MM.1S (cell line): Measurements from ENCODE around the gene ASB2.

Experiments
- DNase-seq: peaks from one replicate; pipeline ENCODE4 v3.0.0-alpha.2; 2015
- H2AFZ ChIP-seq: fragments of 300-600 bp; sonication (generic); 2 replicates; pipeline ENCODE4 v1.6.0; 2016; ENCODE audit warnings: antibody characterized with exemption, low read length
- H3F3A ChIP-seq: fragments of 300-600 bp; sonication (generic); 2 replicates; pipeline ENCODE4 v1.6.1; 2016; ENCODE audit warnings: mild to moderate bottlenecking, antibody characterized with exemption, low read length, moderate library complexity, mixed read lengths; ENCODE audit not compliant: insufficient read depth
- H3K27ac ChIP-seq: fragments of 300-600 bp; sonication (generic); 2 replicates; pipeline ENCODE4 v1.5.1; 2016; ENCODE audit warnings: mild to moderate bottlenecking, low read length
- H3K27me3 ChIP-seq: fragments of 300-600 bp; sonication (generic); replicated peaks from 2 replicates; pipeline ENCODE4 v1.6.0; 2016; ENCODE audit warnings: low read length; ENCODE audit not compliant: insufficient read depth
- H3K36me3 ChIP-seq: fragments of 300-600 bp; sonication (generic); replicated peaks from 2 replicates; pipeline ENCODE4 v1.6.1; 2016; ENCODE audit warnings: mild to moderate bottlenecking, low read length, mixed read lengths; ENCODE audit not compliant: insufficient read depth
- H3K4me1 ChIP-seq: fragments of 300-600 bp; sonication (generic); 2 replicates; pipeline ENCODE4 v1.6.1; 2016; ENCODE audit warnings: low read length, mixed read lengths
- H3K4me2 ChIP-seq: fragments of 300-600 bp; sonication (generic); 2 replicates; pipeline ENCODE4 v1.6.0; 2016; ENCODE audit warnings: low read depth, low read length
- H3K4me3 ChIP-seq: fragments of 300-600 bp; sonication (generic); 2 replicates; pipeline ENCODE4 v1.5.1; 2016; ENCODE audit warnings: low read length, mixed read lengths
- H3K79me2 ChIP-seq: fragments of 300-600 bp; sonication (generic); 2 replicates; pipeline ENCODE4 v1.6.1; 2016; ENCODE audit warnings: mixed run types, low read length, mixed read lengths
- H3K9ac ChIP-seq: fragments of 300-600 bp; sonication (generic); 2 replicates; pipeline ENCODE4 v1.6.1; 2016; ENCODE audit warnings: low read length, mixed read lengths
- H3K9me2 ChIP-seq: fragments of 300-600 bp; sonication (generic); replicated peaks from 2 replicates; pipeline ENCODE4 v1.6.1; 2016; ENCODE audit warnings: mild to moderate bottlenecking, low read length, mixed read lengths; ENCODE audit not compliant: insufficient read depth
- H3K9me3 ChIP-seq: fragments of 300-600 bp; sonication (generic); replicated peaks from 2 replicates; pipeline ENCODE4 v1.6.1; 2016; ENCODE audit warnings: mild to moderate bottlenecking, low read length, mixed read lengths; ENCODE audit not compliant: insufficient read depth
- H4K20me1 ChIP-seq: fragments of 300-600 bp; sonication (generic); 2 replicates; pipeline ENCODE4 v1.6.1; 2016; ENCODE audit warnings: mild to moderate bottlenecking, low read length, moderate library complexity, mixed read lengths; ENCODE audit not compliant: insufficient read depth
- CTCF ChIP-seq: fragments of 300-600 bp; sonication (generic); IDR thresholded peaks from 2 replicates; pipeline ENCODE4 v1.5.1; 2016; ENCODE audit warnings: antibody characterized with exemption, low read length, mixed read lengths
- EZH2 ChIP-seq: fragments of 300-600 bp; sonication (generic); optimal IDR thresholded peaks from 2 replicates; pipeline ENCODE3; 2017; ENCODE audit warnings: low read depth, mild to moderate bottlenecking, antibody characterized with exemption, low read length, mixed read lengths
- EZH2phosphoT487 ChIP-seq: fragments of 300-600 bp; sonication (generic); IDR thresholded peaks from 2 replicates; pipeline ENCODE4 v1.6.1; 2018; ENCODE audit warnings: antibody characterized with exemption, low read length

Gene ASB2

GRCh38 chr14:94008234-94008633 lies 31.9 kb upstream of the ASB2 start:
- Histone ChIP-seq H3K27me3 (no peaks in the 10 kb centered on the region), H3K4me2 (no peak overlapping the region)

GRCh38 chr14:94005324-94006073 lies 29.1 kb upstream of the ASB2 start:
- no peak for DNase-seq
- no peak overlapping the region for H3K27ac ChIP-seq
- H3K4me1 ChIP-seq: peaks cover 23% of the 10 kb centered on the region
- H3K9ac ChIP-seq: no peak overlapping the region
- H3F3A ChIP-seq: peaks cover 20% of the 10 kb centered on the region
- no peaks in the 10 kb centered on the region for H3K79me2 ChIP-seq
- no peak overlapping the region for H2AFZ ChIP-seq
- no peaks in the 10 kb centered on the region for H3K9me3 ChIP-seq
- no peaks in the 10 kb centered on the region for H3K27me3 ChIP-seq
- no peaks in the 10 kb centered on the region for H3K36me3 ChIP-seq
- no peaks in the 10 kb centered on the region for H3K9me2 ChIP-seq
- H3K4me3 ChIP-seq: no peak overlapping the region
- no peaks in the 10 kb centered on the region for H4K20me1 ChIP-seq
- no peak overlapping the region for H3K4me2 ChIP-seq
- TF ChIP-seq EZH2phosphoT487: no peak
- TF ChIP-seq CTCF: peak; percentile 29
- no peak for TF ChIP-seq EZH2

More at GRCh38 chr14:94008234-94008633, 31.9 kb upstream of the ASB2 start:
- no peaks in the 10 kb centered on the region for H4K20me1 ChIP-seq
- no peaks in the 10 kb centered on the region for H3K9me3 ChIP-seq
- no peak overlapping the region for H3K4me3 ChIP-seq
- peak overlapping the region; percentile 96; the same call in 1 of the 2 replicates for H3K27ac ChIP-seq
- no peaks in the 10 kb centered on the region for H3K36me3 ChIP-seq
- DNase-seq: no peak
- H3K9me2 ChIP-seq: no peaks in the 10 kb centered on the region
- H3K4me1 ChIP-seq: peaks cover 35% of the 10 kb centered on the region
- TF ChIP-seq EZH2phosphoT487 (no peak), EZH2 (no peak), CTCF (no peak)
- no peaks in the 10 kb centered on the region for H3K79me2 ChIP-seq
- H2AFZ ChIP-seq: no peak overlapping the region
- H3F3A ChIP-seq: peaks cover 33% of the 10 kb centered on the region
- H3K9ac ChIP-seq: no peak overlapping the region

DNA sequence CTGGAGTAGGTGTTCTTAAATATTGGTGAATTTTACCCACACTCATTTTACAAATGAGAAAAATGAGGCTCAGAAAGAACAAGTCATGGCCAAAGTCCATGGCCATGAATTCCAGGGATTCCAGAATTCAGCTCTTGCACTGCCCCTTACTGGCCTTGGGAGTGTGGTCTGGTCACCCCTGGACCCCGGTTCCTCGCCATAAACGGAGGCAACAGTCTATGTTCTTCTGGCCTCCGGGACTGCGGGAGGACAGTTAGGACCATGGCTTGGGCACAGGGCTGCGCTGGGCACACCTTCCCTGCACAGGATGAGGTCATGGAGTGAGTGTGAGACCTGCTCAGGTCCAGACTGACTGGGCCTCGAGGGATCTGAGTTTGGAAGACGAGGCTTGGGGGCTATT lies 27.6 kb upstream of the ASB2 start:
- Histone ChIP-seq H3K4me2 (no peak overlapping the region), H4K20me1 (no peaks in the 10 kb centered on the region), H3K9me2 (no peaks in the 10 kb centered on the region), H3K4me3 (no peak overlapping the region), H3K4me1 (peaks cover 14% of the 10 kb centered on the region), H3K9ac (no peak overlapping the region), H3K79me2 (no peaks in the 10 kb centered on the region), H3K27me3 (no peaks in the 10 kb centered on the region), H3K9me3 (no peaks in the 10 kb centered on the region), H2AFZ (no peak overlapping the region), H3K36me3 (no peaks in the 10 kb centered on the region), H3F3A (peaks cover 10% of the 10 kb centered on the region; the same call in 1 of the 2 replicates), H3K27ac (no peak overlapping the region)
- no peak for TF ChIP-seq CTCF
- no peak for TF ChIP-seq EZH2phosphoT487
- no peak for TF ChIP-seq EZH2
- DNase-seq: no peak
